ENCODE data around the gene PFN1. TPM values are rescaled to one million over a fixed set of nuclear protein-coding genes. Genes with fewer than 3 reads are reported as not detected.
A peak's percentile ranks its signal among the peaks of the same experiment; 100 is the strongest.

Gene PFN1
- total and polyA plus RNA-seq, 2 of the 8 experiments (the other 6 are each of a cell fraction or from before 2014, with no cell fraction given) = 1,355 to 1,949 TPM

DNA sequence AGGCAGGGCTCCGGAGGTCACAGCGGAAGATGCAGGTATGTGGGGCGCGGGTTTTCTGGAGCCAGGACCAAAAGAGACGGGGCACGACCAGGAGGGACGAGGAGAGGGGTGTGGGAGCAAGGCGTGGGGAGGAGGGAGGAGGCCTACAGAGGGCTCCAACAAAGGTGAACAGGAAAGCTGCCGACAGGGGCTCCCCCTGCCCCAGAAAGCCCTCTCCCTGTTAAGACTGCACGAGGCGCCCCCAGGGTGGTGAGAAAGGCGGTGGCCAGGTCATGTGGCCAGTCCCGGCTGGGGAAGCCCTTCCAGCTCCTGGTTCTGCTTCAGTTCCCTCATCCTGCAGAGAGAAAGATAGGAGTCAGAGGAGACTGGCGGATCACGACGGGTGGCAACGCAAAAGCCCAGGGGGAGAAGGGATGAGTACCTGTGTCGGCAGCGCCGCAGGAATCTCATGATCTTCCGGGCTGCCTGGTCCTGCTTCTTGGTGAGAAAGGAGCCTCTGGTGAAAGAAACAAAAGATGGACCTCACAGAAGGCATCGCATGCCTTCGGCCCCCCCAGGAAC lies 20.2 kb upstream of the PFN1 start:
- Histone ChIP-seq H3K23ac (ENCODE audit: insufficient read length) (no peak overlapping the region), H2BK5ac (ENCODE audit: low read depth, low read length) (peak overlapping the region; percentile 96), H2BK120ac (replicated peaks; ENCODE audit: low read depth, low read length) (no peak overlapping the region), H3K4me3 (ENCODE audit: extremely low read depth in 1 of 4, insufficient read depth in 2 of 4, low read depth in 3 of 4, low read length in 4 of 4) (peak overlapping the region; percentile 71 to 90 (median 85)), H4K8ac (ENCODE audit: extremely low read depth, insufficient read depth, low read length) (peak overlapping the region; percentile 75), H3K79me1 (ENCODE audit: low read depth, low read length) (peaks cover 3% of the 10 kb centered on the region; the same call in 1 of the 2 replicates), H3K4me1 (replicated peaks in 1 of 4; ENCODE audit: control insufficient read depth in 3 of 4, insufficient read depth in 4 of 4, low read length in 3 of 4) (peaks cover 2 to 16% (median 9%) of the 10 kb centered on the region in 4 experiments), H3K23me2 (ENCODE audit: low read depth, low read length) (peaks cover 19% of the 10 kb centered on the region; the same call in 1 of the 2 replicates), H2BK12ac (ENCODE audit: low read depth, low read length) (peak overlapping the region; percentile 99), H4K5ac (ENCODE audit: insufficient read length, low read depth, low read length) (peak overlapping the region; percentile 95), H3K9ac (replicated peaks in 1 of 4; ENCODE audit: extremely low read depth in 1 of 4, low read depth in 3 of 4, low read length in 3 of 4) (peak overlapping the region in 3 of 4 experiments; percentile 66 to 93 (median 77); a peak in 6 of 7 replicates), H3K4ac (replicated peaks; ENCODE audit: insufficient read length, low read depth, low read length) (peak overlapping the region; percentile 76), H3K27ac (ENCODE audit: low read depth, low read length) (peak overlapping the region; percentile 47; the same call in 1 of the 2 replicates), H3K18ac (ENCODE audit: extremely low read depth, low read length) (peak overlapping the region; percentile 93), H4K20me1 (replicated peaks in 1 of 2; ENCODE audit: control insufficient read depth in 1 of 2, insufficient read depth in 2 of 2, low read length in 2 of 2) (peaks cover 2 to 9% of the 10 kb centered on the region in 2 experiments), H2AK5ac (ENCODE audit: low read depth, low read length) (peak overlapping the region; percentile 86; the same call in 1 of the 2 replicates), H2BK20ac (ENCODE audit: low read length) (peak overlapping the region; percentile 48; the same call in 1 of the 2 replicates), H3K4me2 (ENCODE audit: insufficient read depth in 1 of 2, low read depth in 2 of 2, low read length in 2 of 2) (peak overlapping the region; percentile 92 to 99), H3K27me3 (replicated peaks in 1 of 4; ENCODE audit: control insufficient read depth in 3 of 4, extremely low read depth in 1 of 4, insufficient read depth in 3 of 4, low read length in 3 of 4) (peaks cover 0 to 11% (median 4%) of the 10 kb centered on the region in 4 experiments; a peak in 3 of 7 replicates), H3K9me3 (ENCODE audit: insufficient read depth in 2 of 2, low read depth in 1 of 2, low read length in 1 of 2) (no peaks in the 10 kb centered on the region), H3K79me2 (ENCODE audit: control insufficient read depth in 1 of 2, insufficient read depth in 2 of 2, low read length in 2 of 2) (peaks cover 0 to 16% of the 10 kb centered on the region in 2 experiments; a peak in 2 of 4 replicates), H3K36me3 (ENCODE audit: control insufficient read depth in 2 of 4, insufficient read depth in 4 of 4, low read length in 3 of 4) (peaks cover 0 to 11% (median 0%) of the 10 kb centered on the region in 4 experiments; a peak in 1 of 8 replicates), H3K14ac (ENCODE audit: insufficient read length) (peak overlapping the region; percentile 29), H2BK15ac (ENCODE audit: low read length) (peak overlapping the region; percentile 99; the same call in 1 of the 2 replicates), H3K56ac (replicated peaks; ENCODE audit: insufficient read length, low read depth, low read length) (peak overlapping the region; percentile 75), H2AFZ (ENCODE audit: low read length) (no peak overlapping the region), H4K91ac (replicated peaks; ENCODE audit: insufficient read length, low read length) (peak overlapping the region; percentile 97)
- POLR2A ChIA-PET (ENCODE audit: partially characterized antibody) = interaction anchor here (0.7 to 32.4 kb wide), 15 partner anchors 10 to 107 kb away, joined by 3 to 987 read pairs (median 4); partner anchors contain the start of genes C17orf107, CAMTA2, ENO3 and INCA1
- 6% methylated on average over 20 of the region's 23 CpGs; no CpG with 5 or more reads in 1 of the 2 experiments for WGBS, 2 experiments (ENCODE audit: extremely low coverage in 1 of 2, insufficient coverage in 1 of 2, insufficient read length in 1 of 2, insufficient replicate concordance in 2 of 2, low coverage in 1 of 2, low lambda C conversion rate in 2 of 2, missing lambda C conversion rate in 1 of 2)
- DNase-seq (ENCODE audit: low read depth in 1 of 2, low spot score in 2 of 2) (peak in 1 of 2 experiments; percentile 72), FAIRE-seq (no peak)
- CTCF ChIA-PET (ENCODE audit: partially characterized antibody) = interaction anchor here (1.0 to 7.3 kb wide), 6 partner anchors 9 to 60 kb away, joined by 3 to 41 read pairs (median 20); partner anchors contain the start of gene ENO3
- TF ChIP-seq SIN3A (conservative IDR thresholded peaks at IDR 0.05 in 1 of 2, IDR thresholded peaks at IDR 0.05 in 1 of 2; ENCODE audit: low read depth in 1 of 2, low read length in 2 of 2) (0 out of 4 replicates have a peak, but pooled peaks of 1 of the 2 experiments have one; percentile 57), PHF8 (conservative IDR thresholded peaks at IDR 0.05; ENCODE audit: low read depth, low read length) (no peak; the same call in 1 of the 2 replicates), SRF (IDR thresholded peaks at IDR 0.05; ENCODE audit: low read depth, low read length) (no peak), KDM1A (IDR thresholded peaks at IDR 0.05; ENCODE audit: borderline replicate concordance, low read length) (no peak), POLR2A (IDR thresholded peaks at IDR 0.05; ENCODE audit: control extremely low read depth in 1 of 2, low read depth in 2 of 2, low read length in 2 of 2) (peak; percentile 28 to 39; a peak in 2 of 3 replicates), CTBP2 (IDR thresholded peaks at IDR 0.05; ENCODE audit: borderline replicate concordance, insufficient read depth, insufficient read length, low read length) (no peak), EP300 (IDR thresholded peaks at IDR 0.05; ENCODE audit: borderline replicate concordance in 1 of 2, low read depth in 2 of 2, low read length in 2 of 2) (no peak)
- TF ChIP-seq, protein P1, sequence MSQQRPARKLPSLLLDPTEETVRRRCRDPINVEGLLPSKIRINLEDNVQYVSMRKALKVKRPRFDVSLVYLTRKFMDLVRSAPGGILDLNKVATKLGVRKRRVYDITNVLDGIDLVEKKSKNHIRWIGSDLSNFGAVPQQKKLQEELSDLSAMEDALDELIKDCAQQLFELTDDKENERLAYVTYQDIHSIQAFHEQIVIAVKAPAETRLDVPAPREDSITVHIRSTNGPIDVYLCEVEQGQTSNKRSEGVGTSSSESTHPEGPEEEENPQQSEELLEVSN (IDR thresholded peaks at IDR 0.05) = no peak; the same call in none of the 2 replicates
- TF ChIP-seq, protein P2, sequence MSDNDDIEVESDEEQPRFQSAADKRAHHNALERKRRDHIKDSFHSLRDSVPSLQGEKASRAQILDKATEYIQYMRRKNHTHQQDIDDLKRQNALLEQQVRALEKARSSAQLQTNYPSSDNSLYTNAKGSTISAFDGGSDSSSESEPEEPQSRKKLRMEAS (IDR thresholded peaks at IDR 0.05) = peak; percentile 45

Measured in H1 (cell line).